Fibroblast of lung (primary cell): Measurements from ENCODE around the gene FSIP1. TPM values are rescaled to one million over a fixed set of nuclear protein-coding genes. Genes with fewer than 3 reads are reported as not detected.
A peak's percentile ranks its signal among the peaks of the same experiment; 100 is the strongest.

Source experiments
- DNase-seq, 2 donors: peaks; one replicate each; pipeline versions ENCODE4 v3.0.0 to v3.0.0-alpha.2; 2010; ENCODE audit warnings: low read depth in 2 of 2
- H2AFZ ChIP-seq: 2 replicates; pipeline ENCODE4 v1.5.1; 2012; ENCODE audit warnings: low read length, control low read depth, inconsistent platforms
- H3K27ac ChIP-seq: 2 replicates; pipeline ENCODE4 v1.5.1; 2011; ENCODE audit warnings: low read length, control low read depth; ENCODE audit not compliant: insufficient read depth
- H3K27me3 ChIP-seq: 2 replicates; pipeline ENCODE4 v1.5.1; 2011; ENCODE audit warnings: mild to moderate bottlenecking, low read length; ENCODE audit not compliant: control insufficient read depth, insufficient read depth
- H3K36me3 ChIP-seq: 2 replicates; pipeline ENCODE4 v1.5.1; 2011; ENCODE audit warnings: low read length; ENCODE audit not compliant: control insufficient read depth, insufficient read depth
- H3K4me1 ChIP-seq: 2 replicates; pipeline ENCODE4 v1.5.1; 2011; ENCODE audit warnings: low read length; ENCODE audit not compliant: control insufficient read depth, insufficient read depth; ENCODE audit errors: extremely low read depth
- H3K4me2 ChIP-seq: 2 replicates; pipeline ENCODE4 v1.5.1; 2011; ENCODE audit warnings: low read length, control low read depth; ENCODE audit not compliant: insufficient read depth; ENCODE audit errors: extremely low read depth
- H3K4me3 ChIP-seq, 4 experiments: fragments of 200-600 bp in 1 of 4; sonication (generic) in 1 of 4; replicated peaks in 1 of 4; 2 replicates each; pipeline ENCODE4 v1.5.1; 2011 to 2016; ENCODE audit warnings: low read length in 4 of 4, low read depth in 3 of 4, mild to moderate bottlenecking in 3 of 4, control low read depth in 2 of 4, inconsistent platforms in 1 of 4, mixed read lengths in 1 of 4; ENCODE audit not compliant: insufficient read depth in 1 of 4; ENCODE audit errors: control extremely low read depth in 1 of 4
- H3K79me2 ChIP-seq: 2 replicates; pipeline ENCODE4 v1.5.1; 2012; ENCODE audit warnings: mild to moderate bottlenecking, low read length, inconsistent platforms; ENCODE audit not compliant: control insufficient read depth, insufficient read depth
- H3K9ac ChIP-seq: 2 replicates; pipeline ENCODE4 v1.5.1; 2011; ENCODE audit warnings: mild to moderate bottlenecking, low read length, control low read depth; ENCODE audit not compliant: insufficient read depth
- H3K9me3 ChIP-seq: 2 replicates; pipeline ENCODE4 v1.5.1; 2012; ENCODE audit warnings: low read depth, low read length; ENCODE audit not compliant: control insufficient read depth, insufficient read depth
- H4K20me1 ChIP-seq: 2 replicates; pipeline ENCODE4 v1.5.1; 2011; ENCODE audit warnings: low read length; ENCODE audit not compliant: control insufficient read depth, insufficient read depth; ENCODE audit errors: extremely low read depth
- CTCF ChIP-seq, 2 donors: IDR thresholded peaks in 1 of 2; conservative IDR thresholded peaks in 1 of 2; 1 replicate in 1 of 2; 2 replicates in 1 of 2; pipeline ENCODE4 v1.5.1; 2011 to 2012; ENCODE audit warnings: low read length in 2 of 2, control low read depth in 1 of 2, inconsistent platforms in 1 of 2, low read depth in 1 of 2, mild to moderate bottlenecking in 1 of 2
- EZH2 ChIP-seq: IDR thresholded peaks from 2 replicates; pipeline ENCODE4 v1.5.1; 2012; ENCODE audit warnings: low read length, control low read depth, mild to moderate bottlenecking; ENCODE audit errors: missing control alignments
- polyA plus RNA-seq, 2 donors: library from polyadenylated mRNA; depleted of rRNA in 1 of 2; stranded (reverse) in 1 of 2; unstranded in 1 of 2; fragments of >200 nt; gene quantifications; 2 replicates each; pipeline ENCODE4 v1.2.1, GENCODE V29; 2011 to 2012; ENCODE audit warnings: missing spikeins in 1 of 2
- total RNA-seq: library from RNA; depleted of rRNA; stranded (reverse); fragments of >200 nt; gene quantifications from 2 replicates; pipeline ENCODE4 v1.2.1, GENCODE V29; 2014

Gene FSIP1
- total and polyA plus RNA-seq, 2 donors (not counting 1 experiment from before 2014, with no cell fraction given) = 0.50 to 5.1 TPM

- no peak for DNase-seq
- TF ChIP-seq CTCF (conservative IDR thresholded peaks at IDR 0.05 in 1 of 2, IDR thresholded peaks at IDR 0.05 in 1 of 2; ENCODE audit: low read depth in 1 of 2, low read length in 2 of 2) (no peak), EZH2 (no peak)
- no peak overlapping the region for H2AFZ ChIP-seq
These were observed 115.1 kb downstream of the FSIP1 start for GRCh38 chr15:39667382-39668127.

DNA sequence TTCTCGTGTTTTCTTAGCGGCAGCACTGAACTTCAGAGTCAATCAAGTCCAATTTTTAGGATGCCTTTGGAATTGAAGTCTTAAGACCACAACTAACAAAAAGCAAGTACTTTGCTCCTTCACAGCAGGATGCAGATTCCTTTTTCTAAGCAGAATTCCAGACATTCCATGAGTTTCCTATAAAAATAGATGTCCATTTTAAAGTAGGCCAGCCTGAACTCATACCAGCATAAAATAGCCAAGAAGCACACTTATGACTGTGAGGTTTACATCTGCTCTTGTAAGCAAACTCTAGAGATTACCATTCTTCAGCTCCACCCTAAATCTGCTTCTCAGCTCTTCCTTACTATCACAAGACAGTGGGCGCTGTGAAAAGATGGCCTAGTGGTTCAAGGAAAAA is 116.0 kb downstream of the FSIP1 start:
- no peak overlapping the region for H3K27ac ChIP-seq
- no peaks in the 10 kb centered on the region for H3K27me3 ChIP-seq
- no peaks in the 10 kb centered on the region for H3K9me3 ChIP-seq
- H3K9ac ChIP-seq = no peak overlapping the region
- H2AFZ ChIP-seq = peak overlapping the region; percentile 7
- no peaks in the 10 kb centered on the region for H3K4me1 ChIP-seq
- H3K79me2 ChIP-seq = no peaks in the 10 kb centered on the region
- no peaks in the 10 kb centered on the region for H3K36me3 ChIP-seq
- H3K4me2 ChIP-seq = peak overlapping the region; percentile 4
- H3K4me3 ChIP-seq = no peak overlapping the region
- H4K20me1 ChIP-seq = no peaks in the 10 kb centered on the region
- TF ChIP-seq EZH2 (no peak), CTCF (conservative IDR thresholded peaks at IDR 0.05 in 1 of 2, IDR thresholded peaks at IDR 0.05 in 1 of 2; ENCODE audit: low read depth in 1 of 2, low read length in 2 of 2) (no peak)
- DNase-seq = peak in 1 of 2 donors; percentile 86

More at GRCh38 chr15:39667382-39668127, 115.1 kb downstream of the FSIP1 start:
- H3K27me3 ChIP-seq = no peaks in the 10 kb centered on the region
- no peak overlapping the region for H3K27ac ChIP-seq
- H3K4me3 ChIP-seq = no peak overlapping the region
- H3K9ac ChIP-seq = no peak overlapping the region
- H3K36me3 ChIP-seq = no peaks in the 10 kb centered on the region
- no peaks in the 10 kb centered on the region for H4K20me1 ChIP-seq
- H3K4me1 ChIP-seq = no peaks in the 10 kb centered on the region
- no peaks in the 10 kb centered on the region for H3K79me2 ChIP-seq
- H3K4me2 ChIP-seq = no peak overlapping the region
- H3K9me3 ChIP-seq = no peaks in the 10 kb centered on the region

GRCh38 chr15:39665629-39666250 is 116.9 kb downstream of the FSIP1 start:
- Histone ChIP-seq H3K36me3 (no peaks in the 10 kb centered on the region), H3K27me3 (no peaks in the 10 kb centered on the region), H2AFZ (no peak overlapping the region), H3K4me3 (peak overlapping the region in 1 of 4 experiments; percentile 15), H3K9me3 (no peaks in the 10 kb centered on the region), H4K20me1 (no peaks in the 10 kb centered on the region), H3K9ac (no peak overlapping the region), H3K4me1 (no peaks in the 10 kb centered on the region), H3K79me2 (no peaks in the 10 kb centered on the region), H3K27ac (no peak overlapping the region), H3K4me2 (peak overlapping the region; percentile 18)
- TF ChIP-seq EZH2 (no peak), CTCF (conservative IDR thresholded peaks at IDR 0.05 in 1 of 2, IDR thresholded peaks at IDR 0.05 in 1 of 2; ENCODE audit: low read depth in 1 of 2, low read length in 2 of 2) (no peak)
- no peak for DNase-seq
